GF-D8 (cell line): Measurements from ENCODE around the gene SH3PXD2A.

Experiments
- DNase-seq: peaks from one replicate; lab custom pipeline; 2025; lab: John Stamatoyannopoulos, UW

SH3PXD2A gene

GRCh38 chr10:103811463-103811862 lies 43.9 kb downstream of the SH3PXD2A start:
- DNase-seq: no peak

GRCh38 chr10:103808780-103809179 lies 46.6 kb downstream of the SH3PXD2A start:
- no peak for DNase-seq

- no peak for DNase-seq
Observed at GRCh38 chr10:103807996-103808395, 47.4 kb downstream of the SH3PXD2A start.

GRCh38 chr10:103806395-103807187 lies 48.8 kb downstream of the SH3PXD2A start:
- DNase-seq: no peak

GRCh38 chr10:103805781-103806180 lies 49.6 kb downstream of the SH3PXD2A start:
- no peak for DNase-seq

GRCh38 chr10:103804871-103805270 lies 50.5 kb downstream of the SH3PXD2A start:
- DNase-seq: no peak

GRCh38 chr10:103803941-103804340 lies 51.4 kb downstream of the SH3PXD2A start:
- DNase-seq: no peak

GRCh38 chr10:103802637-103803353 lies 52.6 kb downstream of the SH3PXD2A start:
- DNase-seq: no peak

GRCh38 chr10:103802081-103802480 lies 53.3 kb downstream of the SH3PXD2A start:
- no peak for DNase-seq

GRCh38 chr10:103800789-103801540 lies 54.4 kb downstream of the SH3PXD2A start:
- DNase-seq: no peak

- DNase-seq: no peak
Observed at GRCh38 chr10:103800089-103800488, 55.3 kb downstream of the SH3PXD2A start.

GRCh38 chr10:103799341-103799740 lies 56.0 kb downstream of the SH3PXD2A start:
- no peak for DNase-seq

- DNase-seq: no peak
Observed at GRCh38 chr10:103798511-103798910, 56.9 kb downstream of the SH3PXD2A start.

GRCh38 chr10:103797857-103798256 lies 57.5 kb downstream of the SH3PXD2A start:
- no peak for DNase-seq

GRCh38 chr10:103795634-103796270 lies 59.6 kb downstream of the SH3PXD2A start:
- DNase-seq: no peak

GRCh38 chr10:103794996-103795395 lies 60.4 kb downstream of the SH3PXD2A start:
- no peak for DNase-seq

- no peak for DNase-seq
Observed at GRCh38 chr10:103793920-103794883, 61.2 kb downstream of the SH3PXD2A start.

GRCh38 chr10:103793429-103793828 lies 61.9 kb downstream of the SH3PXD2A start:
- no peak for DNase-seq

- DNase-seq: no peak
Observed at GRCh38 chr10:103792547-103792946, 62.8 kb downstream of the SH3PXD2A start.

- DNase-seq: no peak
Observed at GRCh38 chr10:103791858-103792257, 63.5 kb downstream of the SH3PXD2A start.

- no peak for DNase-seq
Observed at GRCh38 chr10:103791291-103791690, 64.1 kb downstream of the SH3PXD2A start.
